Stimulated activated CD8-positive, alpha-beta memory T cell treated with anti-CD3 and anti-CD28 coated beads, Interleukin-4, amount 100 ng/mL, for 48 hours (primary cell): Measurements from ENCODE around the gene SHISA5.

Experiments
- DNase-seq: peaks from one replicate; pipeline ENCODE4 v3.0.0-alpha.2; 2020

The SHISA5 gene

DNA sequence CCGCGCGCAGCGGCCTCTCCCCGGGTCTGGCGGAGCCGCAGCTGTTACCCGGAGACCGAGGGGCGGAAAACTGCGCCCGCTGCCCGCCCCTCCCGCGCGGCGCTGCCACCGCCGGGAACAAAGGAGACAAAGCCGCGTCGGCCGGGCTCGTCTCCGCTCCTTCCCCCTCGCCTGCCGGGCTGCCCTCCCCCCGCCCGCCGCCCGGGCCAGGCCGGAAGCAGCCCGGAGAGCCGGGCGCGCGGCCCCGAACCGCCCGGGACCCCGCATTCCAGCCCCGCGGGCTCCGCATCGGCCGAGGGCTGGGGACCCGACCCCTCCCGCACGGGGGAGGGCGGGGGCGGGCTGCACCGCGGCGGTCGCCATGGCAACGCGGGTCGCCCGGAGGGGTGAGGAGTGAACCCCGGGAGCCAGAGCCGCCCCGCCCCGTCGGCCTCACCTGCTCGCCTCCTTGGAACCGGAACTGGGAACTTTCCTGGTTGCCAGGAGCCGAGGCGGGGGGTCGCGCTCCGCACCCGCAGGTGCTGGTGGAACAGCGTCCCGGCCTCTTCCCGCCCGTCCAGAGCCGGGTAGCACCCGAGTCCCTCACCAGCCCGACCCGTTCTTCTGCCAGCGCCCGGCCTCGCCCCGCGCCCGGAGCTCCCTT, 74.5 kb downstream of the SHISA5 start:
- peak; percentile 71 for DNase-seq

- DNase-seq = no peak
Observed at GRCh38 chr3:48428572-48429316, 75.2 kb downstream of the SHISA5 start.

- DNase-seq = no peak
Observed at GRCh38 chr3:48428088-48428571, 75.8 kb downstream of the SHISA5 start.

DNA sequence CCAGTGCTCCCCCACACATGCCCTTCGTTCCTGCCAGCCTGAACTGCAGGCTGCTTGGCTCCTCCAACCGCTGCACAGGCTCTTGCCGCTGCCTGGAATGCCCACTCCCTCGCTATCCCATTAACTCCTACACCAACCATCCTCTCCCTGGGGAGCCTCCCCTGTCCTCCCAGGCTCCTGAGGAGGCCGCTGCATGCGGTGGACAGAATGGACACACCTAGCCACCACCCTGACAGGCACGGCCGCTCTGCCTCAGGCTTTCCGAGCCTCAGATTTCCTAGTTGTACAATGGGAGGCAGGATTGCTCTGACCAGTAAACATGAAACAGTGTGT, 76.4 kb downstream of the SHISA5 start:
- no peak for DNase-seq

DNA sequence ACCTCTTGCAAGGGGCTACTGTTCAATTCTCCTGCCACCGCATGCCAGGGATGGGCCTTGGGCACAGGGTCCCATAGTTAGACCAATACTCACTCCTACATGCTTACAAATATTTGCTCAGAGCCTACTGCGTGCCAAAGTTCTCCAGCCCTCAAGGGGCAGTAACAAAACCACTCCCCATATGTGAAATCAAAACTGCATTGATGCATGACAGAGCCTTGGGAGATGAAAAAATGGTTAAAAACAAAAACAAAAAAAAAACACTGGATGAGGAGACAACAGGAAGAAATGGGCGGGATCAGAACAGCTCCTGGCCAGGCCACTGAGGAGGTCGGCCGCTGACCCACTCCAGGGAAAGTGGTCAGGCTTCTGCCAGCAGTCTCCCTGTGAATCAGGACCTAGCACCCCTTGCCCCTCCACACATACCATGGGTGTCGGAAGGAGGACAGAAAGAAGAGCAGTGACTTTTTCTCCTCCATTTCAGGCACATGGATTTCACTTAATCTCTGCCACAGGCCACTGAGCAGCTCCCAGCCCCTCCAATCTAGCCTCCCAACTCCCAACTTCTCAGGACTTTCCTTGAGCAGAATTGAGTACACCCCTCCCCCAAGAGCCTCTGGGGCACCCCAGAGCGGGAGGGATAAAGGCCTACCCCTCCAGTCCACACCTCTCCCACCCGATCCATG, 76.9 kb downstream of the SHISA5 start:
- DNase-seq = no peak

DNA sequence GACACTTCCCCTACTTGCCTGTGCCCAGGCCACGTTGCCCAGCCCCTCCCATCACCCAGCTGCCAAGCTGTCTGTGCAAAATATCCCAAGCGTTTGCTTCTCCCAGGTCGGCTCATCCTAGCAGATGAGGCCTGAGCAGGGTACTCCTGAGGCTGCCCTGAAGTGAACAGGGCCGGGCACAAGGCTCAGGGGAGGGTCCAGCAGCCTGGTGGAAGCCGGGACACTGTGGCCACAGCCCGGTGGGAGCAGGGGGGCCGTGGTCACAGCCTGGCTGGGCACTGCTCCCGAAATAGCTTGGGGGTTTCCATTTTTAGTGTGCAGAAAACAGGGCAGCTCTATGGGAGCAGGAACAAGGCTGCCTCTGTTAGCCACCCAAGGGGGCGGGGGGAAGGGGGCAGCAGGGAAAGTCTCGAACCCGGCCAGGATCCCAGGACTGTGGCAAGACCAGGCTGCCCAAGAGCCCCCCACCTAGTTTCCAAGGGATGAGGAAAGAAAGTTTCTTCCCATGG, 77.5 kb downstream of the SHISA5 start:
- DNase-seq = no peak

DNA sequence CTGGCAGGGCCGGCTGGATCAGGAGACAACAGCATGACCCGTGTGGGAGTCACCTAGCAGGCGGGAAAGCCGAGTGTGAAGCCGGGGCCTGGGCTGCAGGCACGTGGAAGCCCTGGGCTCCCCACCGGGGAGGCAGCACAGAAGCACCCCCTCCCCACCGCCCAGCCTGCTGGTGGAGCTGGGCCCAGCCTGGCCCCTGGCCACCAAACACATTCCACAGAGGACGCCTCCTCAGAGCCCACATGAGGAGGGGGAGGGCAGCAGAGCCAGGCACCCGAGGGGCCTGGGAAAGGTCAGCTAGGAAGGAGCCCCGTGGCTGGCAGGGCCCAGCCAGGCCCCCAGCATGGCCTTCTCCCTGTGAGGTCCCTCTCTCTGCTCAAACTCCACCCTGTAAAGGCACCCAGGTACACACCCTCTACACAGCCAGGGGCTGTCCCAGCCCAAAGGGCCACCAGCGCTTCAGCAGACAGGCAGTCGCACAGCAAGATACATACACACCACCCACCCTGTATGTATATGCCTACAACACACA, 78.6 kb downstream of the SHISA5 start:
- DNase-seq = no peak

DNA sequence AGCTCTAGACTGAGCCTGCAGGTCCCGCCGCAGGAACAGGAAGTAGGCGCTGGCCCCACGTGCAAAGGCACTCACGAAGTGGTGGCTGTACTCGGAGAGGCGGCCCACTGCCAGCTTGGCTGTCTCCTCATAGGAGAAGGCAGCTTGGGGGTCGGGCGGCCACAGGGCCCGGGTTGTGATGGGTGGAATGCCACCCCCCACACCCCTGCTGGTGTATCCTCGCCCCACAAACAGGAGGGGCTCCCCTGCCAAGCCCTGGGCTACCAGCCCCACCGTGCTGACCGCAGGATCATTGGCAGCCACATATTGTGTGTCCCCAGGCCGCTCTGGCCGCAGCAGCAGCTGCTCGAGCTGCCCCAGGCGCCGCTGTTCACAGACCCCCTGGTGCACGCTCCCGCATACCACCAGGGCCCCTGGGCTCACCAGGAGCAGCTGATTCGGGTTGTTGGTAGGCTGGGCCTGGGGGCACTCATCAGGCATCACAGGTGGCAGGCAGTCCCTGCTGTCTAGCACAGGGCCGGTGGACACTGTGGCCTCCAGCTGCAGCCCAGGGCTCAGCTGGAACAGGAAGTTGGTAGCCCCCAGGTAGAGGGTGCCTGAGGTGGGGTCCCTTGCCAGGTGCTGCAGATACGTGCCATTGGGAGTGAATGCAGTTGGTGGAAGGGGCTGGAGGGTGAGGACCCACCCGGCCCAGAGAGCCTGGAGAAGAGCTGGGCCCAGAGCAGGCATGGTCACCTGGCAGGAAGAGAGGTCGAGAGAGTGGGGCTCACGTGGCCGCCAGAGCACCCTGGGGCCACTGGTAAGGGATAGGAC, 79.9 kb downstream of the SHISA5 start:
- DNase-seq = no peak

DNA sequence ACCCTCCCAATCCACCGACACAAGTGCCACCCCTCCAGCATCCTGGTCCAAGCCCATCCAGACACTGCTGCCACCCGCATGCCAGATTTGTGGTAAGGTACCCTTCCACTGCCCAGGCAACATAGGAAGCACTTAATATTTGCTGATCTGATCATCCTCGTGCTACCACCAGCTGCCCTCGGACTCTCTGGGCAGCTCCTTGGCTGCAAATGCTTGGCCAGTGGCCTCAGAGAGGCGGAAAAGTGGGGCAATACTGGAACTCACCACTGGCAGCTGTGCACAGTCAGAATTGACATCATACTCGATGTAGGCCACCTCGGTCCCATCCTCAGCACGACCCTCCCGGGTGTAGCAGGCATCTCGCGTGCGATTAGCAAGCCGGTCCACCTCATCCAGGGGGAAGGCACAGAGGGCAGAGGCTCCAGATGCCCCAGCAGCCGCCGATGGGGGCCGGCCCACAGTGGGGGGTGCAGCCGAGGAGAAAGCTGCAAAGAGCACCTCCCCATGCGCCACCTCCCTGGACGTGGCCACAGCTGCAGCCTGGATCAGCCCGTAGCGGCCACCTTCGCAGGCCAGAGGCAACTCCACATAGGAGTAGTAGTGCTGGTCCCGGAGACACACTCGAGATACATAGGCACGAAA, 80.6 kb downstream of the SHISA5 start:
- no peak for DNase-seq

- DNase-seq = no peak
Observed at GRCh38 chr3:48422681-48423080, 81.3 kb downstream of the SHISA5 start.

- DNase-seq = no peak
Observed at GRCh38 chr3:48422272-48422671, 81.7 kb downstream of the SHISA5 start.

DNA sequence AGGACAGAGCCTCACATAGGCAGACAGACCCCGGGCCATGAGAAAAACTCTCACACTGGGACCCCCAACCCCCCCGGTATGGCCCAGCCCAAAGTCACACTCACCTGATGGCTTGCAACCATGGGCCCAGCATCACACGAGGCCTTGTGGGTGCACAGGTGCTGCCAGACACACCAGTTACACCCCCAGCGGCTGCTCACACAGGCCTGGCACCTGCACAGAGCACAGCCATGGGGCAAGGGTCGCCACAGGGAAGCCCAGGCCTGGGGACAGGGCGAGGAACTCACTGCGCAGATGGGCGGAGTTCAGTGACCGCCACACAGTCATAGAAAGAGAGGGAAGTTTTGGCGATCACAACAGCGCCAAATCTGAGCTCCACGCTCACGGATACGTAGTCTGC, 83.4 kb downstream of the SHISA5 start:
- DNase-seq = no peak

DNA sequence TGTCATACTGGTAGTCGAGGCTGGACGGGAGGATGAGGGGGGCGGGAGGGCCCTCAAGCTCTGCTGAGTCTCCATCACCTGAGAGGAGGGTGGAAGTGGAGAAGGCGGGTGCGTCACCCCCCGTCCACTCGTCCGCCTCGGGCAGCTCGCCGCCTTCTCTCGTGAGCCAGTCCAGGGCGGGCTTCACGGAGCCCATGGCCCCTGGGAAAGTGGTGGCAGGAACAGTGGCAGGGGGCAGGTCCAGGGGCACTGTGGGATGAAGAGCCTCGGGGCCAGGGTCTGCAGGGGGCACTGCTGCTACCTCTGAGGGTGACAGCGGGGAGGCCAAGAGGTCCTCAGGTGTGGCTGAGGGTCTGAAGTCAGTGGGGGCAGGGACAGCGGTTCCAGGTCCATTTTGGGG, 84.4 kb downstream of the SHISA5 start:
- no peak for DNase-seq

- no peak for DNase-seq
Observed at GRCh38 chr3:48419149-48419548, 84.8 kb downstream of the SHISA5 start.

- DNase-seq = no peak
Observed at GRCh38 chr3:48418651-48419050, 85.3 kb downstream of the SHISA5 start.

DNA sequence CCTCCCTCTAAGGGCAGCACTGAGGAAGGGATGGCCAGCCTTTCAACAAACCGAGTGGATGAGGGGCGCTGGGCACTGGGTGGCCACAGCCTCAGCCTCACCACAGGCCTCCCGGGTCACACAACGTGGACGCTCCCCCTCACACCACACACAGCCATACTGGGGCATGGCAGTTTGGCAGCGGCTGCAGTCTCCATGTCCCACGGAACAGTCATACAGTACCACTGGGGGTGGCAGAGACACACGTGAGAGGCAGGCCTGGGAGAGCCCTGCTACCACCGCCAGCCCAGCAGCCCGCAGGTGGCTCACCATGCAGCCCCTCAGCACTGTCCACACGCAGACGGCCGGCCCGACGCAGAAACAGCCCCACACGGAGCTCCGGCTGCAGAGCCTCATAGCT, 85.8 kb downstream of the SHISA5 start:
- no peak for DNase-seq
